Gastroesophageal sphincter (tissue), 4 donors: ENCODE measurements around the gene LRRC3C. TPM values are rescaled to one million over a fixed set of nuclear protein-coding genes. Genes with fewer than 3 reads are reported as not detected.

Experiments
- ATAC-seq: fragments of 150-250 bp; one replicate; pipeline ENCODE4 v1.9.1; 2016; ENCODE audit warnings: mild to moderate bottlenecking, moderate library complexity
- H3K27ac ChIP-seq, 4 donors: fragments of 200-600 bp; sonication (generic) in 3 of 4; 1 replicate in 3 of 4; 2 replicates in 1 of 4; pipeline ENCODE4 v1.5.1; 2016 to 2019
- H3K27me3 ChIP-seq: fragments of 200-600 bp; sonication (generic); one replicate; pipeline ENCODE4 v1.5.1; 2019
- H3K36me3 ChIP-seq, 2 donors: fragments of 200-600 bp; sonication (generic); one replicate each; pipeline ENCODE4 v1.5.1; 2019; ENCODE audit warnings: control low read depth in 1 of 2
- H3K4me1 ChIP-seq, 3 donors: fragments of 200-600 bp; sonication (generic); 1 replicate in 2 of 3; 2 replicates in 1 of 3; pipeline ENCODE4 v1.5.1; 2016 to 2019; ENCODE audit warnings: control low read depth in 2 of 3
- H3K4me3 ChIP-seq, 2 donors: fragments of 200-600 bp; sonication (generic); one replicate each; pipeline ENCODE4 v1.5.1; 2019; ENCODE audit warnings: mild to moderate bottlenecking in 1 of 2, moderate library complexity in 1 of 2
- H3K9me3 ChIP-seq, 3 donors: fragments of 200-600 bp; sonication (generic); one replicate each; pipeline ENCODE4 v1.5.1; 2017 to 2019; ENCODE audit warnings: control low read depth in 2 of 3
- EP300 ChIP-seq: sonication (generic); formaldehyde crosslinking; IDR thresholded peaks from one replicate; pipeline ENCODE4 v1.6.1; 2017; ENCODE audit warnings: antibody characterized with exemption, mild to moderate bottlenecking
- POLR2A ChIP-seq, 2 donors: fragments of 450-650 bp; IDR thresholded peaks; one replicate each; pipeline ENCODE4 v1.6.1; 2017; ENCODE audit warnings: antibody characterized with exemption in 2 of 2, mild to moderate bottlenecking in 2 of 2, moderate library complexity in 1 of 2
- POLR2AphosphoS5 ChIP-seq: sonication (generic); formaldehyde crosslinking; IDR thresholded peaks from one replicate; pipeline ENCODE4 v1.6.1; 2017; ENCODE audit warnings: antibody characterized with exemption
- WGBS, 2 donors: methylation state at CpG; one replicate each; pipeline ENCODE4 v1.1.5; 2018; ENCODE audit warnings: low coverage in 1 of 2; 5-methylcytosine and 5-hydroxymethylcytosine counted together
- total RNA-seq, 4 donors: library from RNA; depleted of rRNA; stranded (reverse); fragments of >200 nt; gene quantifications; one replicate each; pipeline ENCODE4 v1.1.0, GENCODE V29; 2016
- TF ChIP-seq, protein P1 (sequence below), 4 experiments: fragments of 200-600 bp in 2 of 4; fragments of 450-650 bp in 2 of 4; sonication (generic) in 1 of 4; IDR thresholded peaks; one replicate each; pipeline ENCODE4 v1.5.1; 2017 to 2019; ENCODE audit warnings: antibody characterized with exemption in 4 of 4, mild to moderate bottlenecking in 2 of 4, moderate library complexity in 2 of 4

The LRRC3C gene
- total RNA-seq, 4 donors from 2014 or later, result 1.1 TPM; not detected in 3

DNA sequence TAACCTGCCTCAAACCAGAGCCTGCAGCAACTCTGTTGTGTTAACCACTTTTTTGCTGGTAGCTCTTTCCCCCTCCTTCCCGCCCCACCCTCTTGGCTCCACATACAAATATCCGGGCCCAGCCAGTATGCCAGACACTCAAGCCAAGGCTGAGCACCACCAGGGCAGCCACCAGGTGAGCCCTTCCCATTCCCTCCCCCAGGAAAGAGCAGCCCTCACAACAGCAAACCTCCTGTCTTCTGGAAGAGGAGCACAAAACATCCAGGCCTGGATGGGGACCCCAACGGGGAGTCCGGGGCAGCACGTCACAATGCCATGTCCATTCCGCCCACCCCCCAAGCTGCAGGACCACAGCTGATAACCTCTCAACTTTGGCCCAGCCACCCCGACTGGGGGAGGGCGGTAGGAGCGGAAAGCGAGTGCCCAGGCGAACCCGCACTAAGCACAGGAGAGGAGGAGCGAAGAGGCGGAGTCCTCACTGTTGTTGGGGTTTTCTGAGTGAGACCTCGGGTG, 888 bp upstream of the LRRC3C start:
- 23% methylated on average over 2 of the region's 15 CpGs; no CpG with 5 or more reads in 1 of the 2 donors for WGBS, 2 donors

DNA sequence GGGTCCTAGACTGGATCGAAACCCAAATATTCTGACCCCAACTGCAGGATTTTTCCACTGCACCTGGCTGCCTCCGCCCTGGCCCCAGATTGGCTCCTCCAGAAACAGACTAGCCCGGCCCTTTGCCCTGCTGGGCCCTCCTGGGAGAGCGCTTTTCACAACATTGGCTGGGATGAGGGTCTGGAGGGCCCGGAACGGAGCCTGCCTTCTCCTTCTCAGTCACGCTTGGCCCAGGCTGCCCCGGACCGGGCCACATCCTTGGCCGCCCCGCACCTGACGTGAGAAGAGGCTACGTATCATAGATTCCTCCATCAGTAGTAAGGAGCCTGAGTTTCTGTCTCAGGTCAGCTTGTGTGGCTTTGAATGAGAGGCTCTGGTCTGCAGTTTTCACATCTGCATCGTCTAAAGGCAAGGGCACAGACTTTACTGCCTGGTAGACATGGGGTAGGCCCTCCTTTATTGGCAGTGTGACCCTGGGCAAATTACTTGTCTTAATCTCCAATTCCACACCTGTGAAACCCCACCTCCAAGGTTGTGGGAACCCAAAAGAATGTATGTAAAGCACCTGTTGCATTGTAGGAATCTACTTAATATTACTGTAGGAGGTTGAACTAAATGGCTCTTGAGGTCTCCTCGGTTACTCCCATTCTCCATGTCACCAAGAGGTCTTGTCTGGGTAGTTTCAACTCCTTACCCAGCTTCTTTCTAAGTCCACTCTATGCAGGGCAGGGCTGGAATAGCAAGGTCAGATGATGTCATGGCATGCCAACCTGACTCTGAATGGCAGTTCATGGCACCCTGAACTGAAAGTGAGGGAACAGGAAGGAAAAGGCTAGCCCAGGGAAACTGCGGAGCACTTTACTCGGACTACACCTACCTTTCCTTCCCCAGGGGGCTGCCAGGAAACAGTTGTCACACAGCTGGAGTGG, 661 bp downstream of the LRRC3C start:
- peaks cover 0 to 12% of the 10 kb centered on the region in 2 donors for H3K36me3 ChIP-seq
- peak overlapping the region; percentile 88 to 96 (median 92) for H3K27ac ChIP-seq
- no peaks in the 10 kb centered on the region for H3K9me3 ChIP-seq
- 39 to 90% methylated on average over 2 of the region's 17 CpGs for WGBS, 2 donors
- no peaks in the 10 kb centered on the region for H3K27me3 ChIP-seq
- TF ChIP-seq EP300 (no peak), POLR2A (IDR thresholded peaks at IDR 0.05) (no peak), POLR2AphosphoS5 (no peak)
- TF ChIP-seq, protein P1, sequence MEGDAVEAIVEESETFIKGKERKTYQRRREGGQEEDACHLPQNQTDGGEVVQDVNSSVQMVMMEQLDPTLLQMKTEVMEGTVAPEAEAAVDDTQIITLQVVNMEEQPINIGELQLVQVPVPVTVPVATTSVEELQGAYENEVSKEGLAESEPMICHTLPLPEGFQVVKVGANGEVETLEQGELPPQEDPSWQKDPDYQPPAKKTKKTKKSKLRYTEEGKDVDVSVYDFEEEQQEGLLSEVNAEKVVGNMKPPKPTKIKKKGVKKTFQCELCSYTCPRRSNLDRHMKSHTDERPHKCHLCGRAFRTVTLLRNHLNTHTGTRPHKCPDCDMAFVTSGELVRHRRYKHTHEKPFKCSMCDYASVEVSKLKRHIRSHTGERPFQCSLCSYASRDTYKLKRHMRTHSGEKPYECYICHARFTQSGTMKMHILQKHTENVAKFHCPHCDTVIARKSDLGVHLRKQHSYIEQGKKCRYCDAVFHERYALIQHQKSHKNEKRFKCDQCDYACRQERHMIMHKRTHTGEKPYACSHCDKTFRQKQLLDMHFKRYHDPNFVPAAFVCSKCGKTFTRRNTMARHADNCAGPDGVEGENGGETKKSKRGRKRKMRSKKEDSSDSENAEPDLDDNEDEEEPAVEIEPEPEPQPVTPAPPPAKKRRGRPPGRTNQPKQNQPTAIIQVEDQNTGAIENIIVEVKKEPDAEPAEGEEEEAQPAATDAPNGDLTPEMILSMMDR (IDR thresholded peaks at IDR 0.05), result peak in 1 of 4 experiments; percentile 2
- H3K4me3 ChIP-seq, result peak overlapping the region; percentile 60 to 96
- peaks cover 4 to 56% (median 24%) of the 10 kb centered on the region in 3 donors for H3K4me1 ChIP-seq
- ATAC-seq, result peak; percentile 65

More for the DNA sequence above, 888 bp upstream of the LRRC3C start:
- peaks cover 0 to 28% of the 10 kb centered on the region in 2 donors for H3K36me3 ChIP-seq
- peak; percentile 2 for ATAC-seq
- TF ChIP-seq EP300 (no peak), POLR2A (IDR thresholded peaks at IDR 0.05) (no peak), POLR2AphosphoS5 (no peak)
- TF ChIP-seq, protein P1 (IDR thresholded peaks at IDR 0.05), result no peak
- H3K4me1 ChIP-seq, result peaks cover 4 to 56% (median 24%) of the 10 kb centered on the region in 3 donors
- peak overlapping the region in 3 of 4 donors; percentile 88 to 96 (median 90) for H3K27ac ChIP-seq
- H3K4me3 ChIP-seq, result peak overlapping the region; percentile 60 to 96
- no peaks in the 10 kb centered on the region for H3K27me3 ChIP-seq
- no peaks in the 10 kb centered on the region for H3K9me3 ChIP-seq

DNA sequence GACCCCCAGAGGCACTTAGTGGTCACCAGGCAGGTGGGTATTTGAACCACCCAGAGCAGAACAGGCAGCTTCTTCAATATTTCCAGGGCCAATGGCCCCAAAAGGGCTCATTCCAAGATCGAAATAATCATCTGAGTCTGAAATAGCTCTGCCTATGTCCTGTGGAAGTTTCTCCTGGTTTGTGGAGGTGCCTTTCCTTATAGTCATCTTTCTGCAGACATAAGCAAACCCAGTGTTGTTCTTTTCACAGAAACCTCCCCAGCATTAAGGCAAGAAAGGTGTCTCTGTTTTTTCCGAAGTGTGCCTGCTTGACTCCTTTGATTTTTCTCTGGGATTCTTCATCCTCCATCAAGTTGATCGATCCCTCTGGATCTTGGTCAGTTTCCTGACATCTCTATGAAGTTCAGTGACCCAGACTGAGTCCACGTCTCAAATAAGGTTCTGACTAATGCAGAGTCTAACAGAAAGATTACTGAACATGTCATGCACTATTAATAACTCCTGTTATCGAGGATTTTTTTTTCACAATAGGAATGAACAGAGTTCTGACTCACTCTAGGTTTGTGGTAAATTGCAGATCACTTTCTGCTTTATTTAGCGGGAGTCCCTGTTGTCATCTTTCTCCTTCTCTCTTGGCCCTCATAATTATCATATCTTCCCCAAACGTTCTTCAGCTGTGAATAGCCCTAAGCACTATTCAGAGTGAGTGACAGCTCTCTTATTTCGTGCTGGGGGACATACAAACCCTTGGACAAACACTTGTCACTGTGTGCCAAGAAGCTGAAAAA, 1.5 kb downstream of the LRRC3C start:
- ATAC-seq, result no peak
- no peaks in the 10 kb centered on the region for H3K27me3 ChIP-seq

DNA sequence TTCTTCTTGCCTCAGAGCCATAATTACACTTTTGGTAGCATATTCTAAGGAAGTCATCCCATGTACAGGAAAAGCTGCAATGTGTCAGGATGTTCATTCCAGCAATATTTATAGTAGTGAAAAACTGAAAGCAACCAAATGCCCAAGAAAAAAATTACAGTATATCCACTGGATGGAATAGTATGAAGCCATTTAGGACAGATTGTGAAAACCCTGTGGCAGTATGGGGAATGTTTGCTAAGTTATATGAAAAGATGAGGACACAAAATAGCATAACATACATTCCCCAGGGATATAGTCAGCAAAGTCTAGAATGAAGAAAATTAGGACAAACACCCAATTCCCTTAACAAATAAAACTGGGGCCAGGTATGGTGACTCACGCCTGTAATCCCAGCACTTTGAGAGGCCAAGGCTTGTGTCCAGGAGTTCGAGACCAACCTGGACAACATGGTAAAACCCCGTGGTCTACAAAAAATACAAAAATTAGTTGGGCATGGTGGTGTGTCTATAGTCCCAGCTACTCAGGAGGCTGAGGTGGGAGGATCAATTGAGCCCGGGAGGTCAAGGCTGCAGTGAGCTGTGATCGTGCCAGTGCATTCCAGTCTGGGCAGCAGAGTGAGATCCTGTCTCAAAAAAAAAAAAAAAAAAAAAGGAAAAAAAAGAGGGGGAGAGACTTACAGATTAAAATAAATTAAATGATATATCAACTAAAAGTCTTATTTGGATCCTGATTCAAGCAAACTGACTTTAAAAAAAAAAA, 2.3 kb downstream of the LRRC3C start:
- peak overlapping the region in 3 of 4 donors; percentile 88 to 96 (median 90) for H3K27ac ChIP-seq
- no peaks in the 10 kb centered on the region for H3K36me3 ChIP-seq
- H3K4me1 ChIP-seq, result peaks cover 4 to 44% (median 21%) of the 10 kb centered on the region in 3 donors
- TF ChIP-seq EP300 (no peak), POLR2A (IDR thresholded peaks at IDR 0.05) (no peak), POLR2AphosphoS5 (no peak)
- TF ChIP-seq, protein P1 (IDR thresholded peaks at IDR 0.05), result no peak
- no peaks in the 10 kb centered on the region for H3K9me3 ChIP-seq
- no peak overlapping the region for H3K4me3 ChIP-seq
- WGBS, 2 donors, result 90 to 100% methylated on average over 2 to 3 of the region's 5 CpGs
- no peak for ATAC-seq
- no peaks in the 10 kb centered on the region for H3K27me3 ChIP-seq

More for the DNA sequence above, 1.5 kb downstream of the LRRC3C start:
- Histone ChIP-seq H3K4me1 (peaks cover 4 to 51% (median 24%) of the 10 kb centered on the region in 3 donors), H3K9me3 (no peaks in the 10 kb centered on the region), H3K27ac (peak overlapping the region; percentile 88 to 96 (median 92)), H3K36me3 (peaks cover 0 to 4% of the 10 kb centered on the region in 2 donors), H3K4me3 (peak overlapping the region in 1 of 2 donors; percentile 96)
- WGBS, 2 donors, result 24 to 42% methylated on average over 8 of the region's 8 CpGs
- peak; percentile 61 for TF ChIP-seq POLR2AphosphoS5
- TF ChIP-seq, protein P1 (IDR thresholded peaks at IDR 0.05), result no peak
